GM18526 (cell line): Measurements from ENCODE around the gene PKN1.
A peak's percentile ranks its signal among the peaks of the same experiment; 100 is the strongest.

ENCODE experiments used
- POLR2A ChIP-seq: IDR thresholded peaks from 3 replicates; pipeline ENCODE4 v1.6.1; 2011; ENCODE audit not compliant: insufficient read length; ENCODE audit errors: extremely low read depth

Gene PKN1

DNA sequence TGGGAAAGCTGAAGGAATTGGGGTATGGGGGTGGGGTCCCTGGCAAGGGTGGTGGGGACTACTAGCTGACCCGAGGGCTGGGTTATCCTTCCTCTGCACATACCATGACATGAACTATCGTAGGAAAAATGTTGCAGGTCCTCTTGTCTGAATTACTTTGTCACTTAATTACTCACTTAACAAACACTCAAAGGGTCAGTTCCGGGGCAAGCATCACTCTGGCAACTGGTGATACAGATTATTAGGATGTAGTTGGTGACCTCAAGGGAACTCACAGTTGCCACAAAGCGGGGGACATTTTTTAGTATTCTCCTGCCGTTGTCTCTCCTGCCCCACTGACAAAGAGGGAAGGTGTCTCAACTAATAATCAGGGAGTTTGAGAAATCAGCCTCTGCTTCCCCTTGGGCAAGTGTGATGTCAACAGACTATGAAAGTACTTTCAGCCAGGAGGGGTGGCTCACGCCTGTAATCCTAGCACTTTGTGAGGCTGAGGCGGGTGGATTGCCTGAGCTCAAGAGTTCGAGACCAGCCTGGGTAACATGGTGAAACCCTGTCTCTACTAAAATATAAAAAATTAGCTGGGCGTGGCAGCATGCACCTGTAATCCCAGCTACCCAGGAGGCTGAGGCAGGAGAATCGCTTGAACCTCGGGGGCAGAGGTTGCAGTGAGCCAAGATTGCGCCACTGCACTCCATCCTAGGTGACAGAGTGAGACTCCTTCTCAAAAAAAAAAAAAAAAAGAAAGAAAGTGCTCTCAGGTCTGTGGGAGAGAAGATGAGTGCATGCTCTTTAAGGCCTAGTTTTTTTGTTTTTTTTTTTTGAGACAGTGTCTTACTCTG is 74.8 kb downstream of the PKN1 start:
- no peak for TF ChIP-seq POLR2A

DNA sequence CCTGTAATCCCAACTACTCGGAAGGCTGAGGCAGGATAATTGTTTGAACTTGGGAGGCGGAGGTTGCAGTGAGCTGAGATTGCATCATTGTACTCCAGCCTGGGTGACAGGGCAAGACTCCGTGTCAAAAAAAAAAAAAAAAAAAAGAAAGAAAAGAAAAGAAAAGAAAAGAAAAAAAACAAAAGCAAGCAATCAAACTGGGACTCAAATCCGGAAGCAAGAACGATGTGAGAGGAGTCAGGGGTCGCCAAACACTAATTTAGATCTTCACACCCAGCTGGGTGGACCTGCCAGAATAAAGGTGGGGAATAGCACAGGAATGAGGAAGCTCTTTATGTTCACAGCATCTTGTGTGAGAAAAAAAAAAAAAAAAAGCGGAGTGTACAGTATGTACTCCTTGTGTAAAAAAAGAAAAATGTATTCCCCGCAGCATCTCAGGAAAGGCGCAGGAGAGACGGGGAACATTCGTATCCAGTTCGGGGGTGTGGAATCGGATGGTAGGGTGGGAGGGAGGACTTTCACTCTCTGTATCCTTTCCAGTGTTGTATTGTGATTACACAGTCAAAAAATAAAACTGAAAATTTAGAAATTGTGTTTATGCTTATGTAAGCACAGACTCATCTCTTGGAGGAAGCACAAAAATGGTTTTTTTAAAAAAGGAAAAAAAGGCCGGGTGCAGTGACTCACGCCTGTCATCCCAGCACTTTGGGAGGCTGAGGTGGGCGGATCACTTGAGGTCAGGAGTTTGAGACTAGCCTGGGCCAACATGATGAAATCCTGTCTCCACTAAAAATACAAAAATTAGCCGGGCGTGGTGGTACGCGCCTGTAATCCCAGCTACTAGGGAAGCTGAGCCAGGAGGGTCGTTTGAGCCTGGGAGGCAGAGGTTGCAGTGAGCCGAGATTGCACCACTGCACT is 77.5 kb downstream of the PKN1 start:
- TF ChIP-seq POLR2A: no peak

DNA sequence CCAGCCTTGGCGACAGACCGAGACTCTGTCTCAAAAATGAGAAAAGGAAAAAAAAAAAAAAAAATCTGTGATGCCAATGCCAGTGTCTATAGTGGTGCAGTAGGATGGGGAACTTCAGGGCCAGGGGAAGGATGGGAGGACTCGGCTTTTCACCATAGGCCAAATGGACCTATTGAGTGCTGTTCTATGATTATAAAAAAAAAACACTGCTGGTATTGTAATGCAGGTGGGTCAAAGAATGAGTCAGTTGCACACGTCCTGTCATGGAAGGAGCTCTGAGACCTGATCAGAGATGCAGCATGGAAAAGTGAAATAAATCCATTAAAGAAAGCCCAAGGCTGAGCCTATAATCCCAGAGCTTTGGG is 78.1 kb downstream of the PKN1 start:
- no peak for TF ChIP-seq POLR2A

DNA sequence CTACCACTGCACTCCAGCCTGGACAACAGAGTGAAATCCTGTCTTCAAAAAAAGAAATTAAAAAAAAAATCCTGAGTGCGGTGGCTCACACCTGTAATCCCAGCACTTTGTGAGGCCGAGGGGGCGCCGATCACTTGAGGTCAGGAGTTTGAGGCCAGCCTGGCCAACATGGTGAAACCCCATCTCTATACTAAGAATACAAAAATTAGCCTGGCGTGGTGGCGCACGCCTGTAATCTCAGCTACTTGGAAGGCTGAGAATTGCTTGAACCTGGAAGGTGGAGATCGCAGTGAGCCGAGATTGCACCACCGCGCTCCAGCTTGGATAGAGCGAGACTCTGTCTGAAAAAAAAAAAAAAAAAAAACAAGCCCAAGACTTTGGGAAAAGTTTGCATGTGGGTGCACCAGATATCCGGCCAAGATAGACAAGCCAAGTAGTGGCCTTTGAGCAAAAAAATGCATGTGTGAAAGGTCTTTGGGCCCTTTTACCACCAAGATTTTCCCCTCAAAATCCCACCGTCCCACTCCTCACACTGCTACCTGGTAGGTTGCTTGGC is 79.4 kb downstream of the PKN1 start:
- no peak for TF ChIP-seq POLR2A

DNA sequence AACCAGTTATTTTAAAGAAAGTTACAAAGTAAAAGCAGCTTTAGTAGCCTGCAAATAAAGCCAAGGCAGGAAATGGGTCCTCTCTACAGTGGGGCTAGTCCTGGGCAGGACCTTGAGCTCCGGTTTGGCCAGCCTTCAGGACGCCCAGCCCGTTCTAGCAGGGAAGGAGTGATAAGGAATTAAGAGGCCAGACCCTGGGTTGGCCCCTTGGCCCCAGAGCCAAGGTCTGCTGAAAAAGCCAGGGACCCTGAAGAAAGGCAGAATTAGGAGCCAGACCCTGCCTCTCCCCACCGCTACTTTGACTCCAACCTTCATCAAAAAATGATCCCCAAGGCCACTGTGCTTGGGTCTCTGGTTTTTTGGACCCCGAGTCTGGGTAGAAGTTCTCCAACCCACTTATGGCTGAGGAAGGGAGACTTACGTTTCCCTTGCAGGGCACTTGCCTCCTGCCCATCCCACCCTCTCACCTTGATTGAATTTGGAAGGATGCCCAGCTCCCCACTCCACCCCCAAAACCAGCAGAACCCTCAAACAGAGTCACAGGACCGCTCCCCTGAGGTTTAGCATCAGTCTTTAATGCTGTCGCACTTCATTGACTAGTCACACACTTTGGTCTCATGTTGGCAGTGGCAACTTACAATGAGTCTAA is 81.2 kb downstream of the PKN1 start:
- no peak for TF ChIP-seq POLR2A

DNA sequence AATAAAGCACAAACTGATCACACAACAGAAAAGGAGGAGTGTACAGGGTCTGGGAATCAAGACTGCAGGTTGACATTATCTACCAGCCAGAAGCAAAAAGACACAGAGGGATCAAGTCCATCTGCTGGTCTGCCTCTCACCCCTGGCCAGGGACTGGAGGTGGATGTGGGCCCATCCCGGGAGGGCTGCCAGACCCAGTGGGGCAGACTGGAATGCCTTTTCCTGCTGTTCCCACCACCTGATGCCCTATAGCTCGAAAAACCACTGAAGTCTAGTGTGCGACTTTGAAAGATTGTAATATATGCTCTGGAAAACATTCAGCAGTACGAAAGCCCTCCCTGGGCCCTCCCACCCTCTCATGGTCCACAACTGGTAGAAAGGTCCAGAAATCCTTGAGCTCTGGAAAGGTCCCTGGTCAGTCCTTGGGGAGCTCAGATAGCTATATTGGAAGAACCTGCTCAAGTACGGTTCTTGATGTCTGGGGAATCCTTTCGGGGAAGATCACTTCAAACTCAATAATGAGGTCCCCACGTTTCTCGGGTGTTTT is 82.5 kb downstream of the PKN1 start:
- TF ChIP-seq POLR2A: no peak

DNA sequence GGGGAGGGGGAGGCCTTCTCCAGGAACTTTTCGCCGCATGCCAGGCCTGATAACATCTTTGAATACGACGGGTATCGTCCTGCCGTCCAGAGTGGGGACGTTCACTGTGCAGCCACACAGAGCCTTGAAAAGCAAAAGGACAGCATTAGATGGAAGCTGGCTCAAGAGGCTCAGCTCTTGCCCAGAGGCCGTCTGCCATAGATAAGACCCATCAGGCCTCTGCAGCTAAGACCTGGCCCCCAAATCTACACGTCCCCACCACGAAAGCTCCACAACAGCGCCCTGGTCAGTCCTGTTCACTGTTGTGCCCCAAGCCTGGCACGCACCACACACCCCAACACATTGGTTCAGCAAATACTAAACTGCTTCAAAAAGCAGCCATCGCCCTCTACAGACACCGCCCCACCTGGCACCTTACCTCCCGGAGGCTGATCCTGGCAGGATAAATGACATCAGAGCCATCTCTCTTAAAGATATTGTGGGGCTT is 83.0 kb downstream of the PKN1 start:
- TF ChIP-seq POLR2A: no peak

DNA sequence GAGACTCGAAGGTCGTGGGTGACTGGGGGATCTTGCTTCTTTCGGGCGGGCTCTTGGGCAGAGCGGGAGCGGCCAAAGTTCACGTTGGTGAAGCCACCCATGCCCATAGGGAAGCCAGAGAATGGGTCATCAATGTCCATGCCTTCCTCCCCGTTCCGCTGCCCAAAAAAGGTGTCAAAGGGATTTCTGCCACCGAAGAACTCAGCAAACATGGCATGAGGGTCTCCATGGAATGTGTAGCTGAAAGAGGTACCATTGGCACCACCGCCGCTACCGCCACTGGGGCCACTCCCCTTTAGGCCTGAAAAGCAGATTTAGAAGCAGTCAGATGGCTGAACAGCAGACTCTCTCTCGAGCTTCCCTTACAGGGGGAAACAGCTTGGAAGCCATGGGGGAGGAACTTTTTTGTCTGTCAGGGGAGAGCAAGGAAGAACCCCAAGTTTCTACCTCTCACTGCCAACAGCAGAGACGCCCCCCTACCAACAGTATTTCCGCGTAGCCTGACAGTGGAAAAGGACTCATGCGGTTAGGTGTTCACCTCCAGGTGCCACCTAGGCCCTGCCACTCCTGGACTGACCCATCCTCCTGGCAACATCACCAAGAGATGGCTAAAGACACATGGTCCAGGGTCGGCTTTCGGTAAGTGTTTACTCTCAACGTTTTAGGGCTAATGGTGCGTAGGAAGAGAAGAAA is 83.8 kb downstream of the PKN1 start:
- no peak for TF ChIP-seq POLR2A

DNA sequence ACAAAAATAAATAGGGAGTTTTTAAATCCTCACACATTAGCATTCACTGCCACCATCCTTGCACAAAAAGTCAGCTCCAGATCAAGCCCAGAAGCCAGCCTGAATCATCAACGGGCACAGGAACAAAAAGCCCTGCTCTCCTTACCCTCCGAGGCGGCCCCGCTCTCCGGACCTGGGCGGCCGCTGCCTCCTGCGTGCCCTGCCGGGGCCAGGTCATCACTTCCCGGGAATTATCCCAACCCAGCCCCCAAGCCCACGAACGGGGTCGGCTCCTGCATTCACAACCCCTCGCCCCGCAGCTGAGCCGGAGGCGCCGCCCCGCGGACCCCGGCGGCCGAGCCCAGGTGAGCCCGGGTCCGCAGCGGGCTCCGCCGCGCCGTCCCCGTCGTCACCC is 84.3 kb downstream of the PKN1 start:
- no peak for TF ChIP-seq POLR2A

DNA sequence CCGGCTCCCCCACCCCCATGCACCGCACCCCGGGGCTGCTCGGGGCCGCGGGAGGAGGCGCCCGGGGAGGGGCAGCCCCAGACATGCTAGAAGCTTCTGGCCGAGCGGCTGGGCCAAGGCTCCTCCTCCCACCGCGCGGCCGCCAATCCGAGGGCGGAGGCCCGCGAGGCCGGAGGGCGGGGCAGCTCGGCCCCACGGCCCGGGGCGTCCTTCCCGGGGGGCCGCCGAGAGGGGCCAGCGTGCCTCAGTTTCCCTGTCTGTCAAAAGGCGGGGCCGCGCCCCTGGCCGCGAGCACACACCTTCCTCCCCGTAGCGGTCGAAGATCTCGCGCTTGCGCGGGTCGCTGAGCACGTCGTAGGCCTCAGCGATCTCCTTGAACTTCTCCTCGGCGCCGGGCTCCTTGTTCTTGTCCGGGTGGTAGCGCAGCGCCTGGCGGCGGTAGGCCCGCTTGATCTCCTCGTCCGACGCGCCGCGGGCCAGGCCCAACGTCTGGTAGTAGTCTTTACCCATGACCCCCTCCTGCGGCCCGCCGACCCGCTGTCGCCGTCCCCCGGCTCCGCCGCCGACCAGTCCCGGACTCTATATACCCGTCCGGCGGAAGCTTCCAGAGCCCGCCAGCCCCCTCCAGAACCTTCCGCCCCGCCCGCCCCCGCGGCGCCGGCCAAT is 84.9 kb downstream of the PKN1 start, which contains the start of gene DNAJB1:
Gene DNAJB1, minus strand, starts transcription at position 558 of the 666 bp plus-strand sequence. Its CDS starts 48 bp downstream, at position 510.
- peak; percentile 95 for TF ChIP-seq POLR2A

DNA sequence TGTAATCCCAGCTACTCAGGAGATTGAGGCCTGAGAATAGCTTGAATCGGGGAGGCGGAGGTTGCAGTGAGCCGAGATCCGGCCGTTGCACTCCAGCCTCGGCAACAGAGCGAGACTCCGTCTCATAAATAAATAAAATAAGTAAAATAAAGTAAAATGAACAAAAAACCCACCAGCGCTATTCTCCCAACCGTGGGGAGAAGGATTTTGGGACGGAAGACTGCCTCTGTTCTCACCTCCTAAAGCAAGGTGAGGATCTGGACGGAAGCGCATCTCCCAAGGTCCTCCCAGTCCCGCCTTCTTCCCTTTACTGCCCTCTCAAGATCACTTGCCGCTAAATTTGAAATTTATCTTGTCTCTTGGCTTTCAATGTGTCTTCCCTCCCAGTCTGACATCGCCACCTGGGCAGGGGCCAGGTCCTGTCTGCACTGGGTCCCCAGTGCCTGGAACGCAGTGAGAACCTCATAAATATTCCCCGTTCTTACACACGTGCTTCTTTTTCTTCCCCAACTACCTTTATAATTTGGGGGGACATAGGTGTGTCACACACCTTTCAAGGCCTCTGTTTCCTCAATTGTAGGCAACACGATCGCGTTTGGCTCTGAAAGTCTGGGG is 86.2 kb downstream of the PKN1 start:
- no peak for TF ChIP-seq POLR2A

DNA sequence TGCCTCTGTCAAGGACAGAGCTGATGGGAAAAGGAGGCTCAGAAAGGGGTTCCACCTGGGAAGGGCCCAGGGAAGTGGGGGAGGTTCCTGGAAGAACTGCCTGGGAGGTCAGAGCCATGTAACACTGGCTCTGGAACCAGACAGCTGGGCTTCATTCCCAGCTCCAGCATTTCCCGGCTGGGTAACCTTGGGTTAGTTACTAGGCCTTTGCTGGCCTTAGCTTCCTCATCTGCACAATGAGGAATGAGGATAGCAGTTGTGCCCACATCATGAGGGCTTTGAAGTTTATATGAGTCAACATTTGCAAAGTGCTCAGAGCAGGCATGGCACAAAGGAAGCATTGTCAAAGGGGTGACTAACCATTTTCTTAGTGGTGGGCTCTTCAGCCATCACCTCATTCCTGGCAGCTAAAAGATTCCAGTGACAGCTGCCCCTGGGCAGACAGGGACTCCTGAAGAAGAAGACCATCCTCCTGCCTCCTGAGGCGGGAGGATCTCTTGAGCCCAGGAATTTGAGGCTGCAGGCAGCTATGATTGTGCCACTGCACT is 86.8 kb downstream of the PKN1 start:
- TF ChIP-seq POLR2A: no peak

DNA sequence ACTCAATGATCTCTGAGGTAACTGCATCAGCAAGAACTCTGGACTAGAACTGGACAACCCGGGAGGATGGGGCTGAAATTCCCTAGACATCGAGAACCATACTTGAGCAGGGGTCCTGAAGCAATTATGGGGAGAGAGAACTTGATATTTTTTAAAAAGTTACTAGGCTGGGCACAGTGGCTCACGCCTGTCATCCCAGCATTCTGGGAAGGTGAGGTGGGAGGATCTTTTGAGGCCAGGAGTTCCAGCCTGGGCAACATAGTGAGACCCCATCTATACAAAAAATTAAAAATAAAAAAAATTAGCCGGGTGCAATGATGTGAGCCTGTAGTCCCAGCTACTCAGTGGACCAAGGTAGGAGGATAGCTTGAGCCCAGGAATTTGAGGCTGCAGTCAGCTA is 87.4 kb downstream of the PKN1 start:
- no peak for TF ChIP-seq POLR2A
